K562 (cell line): ENCODE results near the gene VIM. TPM values are rescaled to one million over a fixed set of nuclear protein-coding genes. Genes with fewer than 3 reads are reported as not detected.

Experiments used
- ATF6 ChIP-seq: sonication (generic); formaldehyde crosslinking; IDR thresholded peaks from 2 replicates; pipeline ENCODE4 v1.4.0; 2020; ENCODE audit warnings: mild to moderate bottlenecking, missing genetic modification reagents
- BCOR ChIP-seq: fragments of 450-650 bp; IDR thresholded peaks from 2 replicates; pipeline ENCODE4 v1.6.1; 2016
- BRD4 ChIP-seq: fragments of 200-600 bp; sonication (generic); IDR thresholded peaks from 2 replicates; pipeline ENCODE4 v1.6.1; 2017; ENCODE audit warnings: inconsistent platforms
- CBFA2T2 ChIP-seq: fragments of 450-650 bp; conservative IDR thresholded peaks from 2 replicates; pipeline ENCODE4 v1.6.1; 2017; ENCODE audit warnings: mild to moderate bottlenecking
- DACH1 ChIP-seq: fragments of 450-650 bp; IDR thresholded peaks from 2 replicates; pipeline ENCODE4 v1.6.1; 2018; ENCODE audit not compliant: partially characterized antibody
- E2F4 ChIP-seq: sonication (generic); formaldehyde crosslinking; IDR thresholded peaks from 2 replicates; pipeline ENCODE4 v1.8.0; 2022; ENCODE audit warnings: mild to moderate bottlenecking, low read depth, missing genetic modification reagents
- E2F8 ChIP-seq: fragments of 450-650 bp; IDR thresholded peaks from 2 replicates; pipeline ENCODE4 v1.7.1; 2018; ENCODE audit warnings: mild to moderate bottlenecking, low read depth; ENCODE audit not compliant: partially characterized antibody
- EGR1 ChIP-seq: fragments of 450-650 bp; conservative IDR thresholded peaks from 2 replicates; pipeline ENCODE4 v1.6.1; 2017; ENCODE audit warnings: mild to moderate bottlenecking
- GABPB1 ChIP-seq: sonication (generic); formaldehyde crosslinking; IDR thresholded peaks from 2 replicates; pipeline ENCODE4 v1.8.0; 2022; ENCODE audit warnings: mild to moderate bottlenecking, missing genetic modification reagents
- GATAD2A ChIP-seq: fragments of 450-650 bp; IDR thresholded peaks from 2 replicates; pipeline ENCODE4 v1.6.1; 2017
- HCFC1 ChIP-seq: IDR thresholded peaks from 2 replicates; pipeline ENCODE4 v1.6.1; 2012; ENCODE audit warnings: low read depth, low read length, improper control_type of control experiment
- HMGXB4 ChIP-seq: sonication (generic); formaldehyde crosslinking; IDR thresholded peaks from 2 replicates; pipeline ENCODE4 v1.8.1; 2023; ENCODE audit warnings: mild to moderate bottlenecking, missing genetic modification reagents
- HSF4 ChIP-seq: fragments of 250-450 bp; sonication (Bioruptor Pico); IDR thresholded peaks from 2 replicates; pipeline ENCODE4 v2.1.2; 2022; ENCODE audit warnings: mild to moderate bottlenecking, moderate library complexity, borderline replicate concordance
- KDM4B ChIP-seq, 2 experiments: fragments of 450-650 bp in 1 of 2; sonication (generic) in 1 of 2; IDR thresholded peaks; 2 replicates each; pipeline ENCODE4 v1.6.1; 2016 to 2017; ENCODE audit warnings: borderline replicate concordance in 2 of 2, antibody characterized with exemption in 1 of 2, low read depth in 1 of 2, mild to moderate bottlenecking in 1 of 2
- RBM14 ChIP-seq: fragments of 200-400 bp; formaldehyde crosslinking; IDR thresholded peaks from 2 replicates; pipeline ENCODE4 v1.6.1; 2018; ENCODE audit warnings: low read depth, mild to moderate bottlenecking, low read length, moderate library complexity, borderline replicate concordance; ENCODE audit not compliant: insufficient read depth
- SUPT5H ChIP-seq: fragments of 450-650 bp; IDR thresholded peaks from 2 replicates; pipeline ENCODE4 v1.6.1; 2016
- TAF9B ChIP-seq: fragments of 450-650 bp; IDR thresholded peaks from 2 replicates; pipeline ENCODE4 v1.6.1; 2018; ENCODE audit warnings: mild to moderate bottlenecking; ENCODE audit not compliant: partially characterized antibody
- TBP ChIP-seq: optimal IDR thresholded peaks from 2 replicates; pipeline ENCODE3; 2011; ENCODE audit warnings: low read depth, low read length, improper control_type of control experiment
- ZFP1 ChIP-seq: fragments of 450-650 bp; formaldehyde crosslinking; IDR thresholded peaks from 2 replicates; pipeline ENCODE4 v1.4.0; 2020; ENCODE audit warnings: mild to moderate bottlenecking, mixed read lengths
- ZNF24 ChIP-seq: fragments of 450-650 bp; IDR thresholded peaks from 2 replicates; pipeline ENCODE4 v1.6.1; 2016
- ZNF436 ChIP-seq: fragments of 250-450, 450-650 bp; sonication (Bioruptor Pico); formaldehyde crosslinking; IDR thresholded peaks from 2 replicates; pipeline ENCODE4 v1.7.0; 2020; ENCODE audit warnings: mild to moderate bottlenecking
- polyA plus RNA-seq, 8 experiments: library from polyadenylated mRNA; depleted of rRNA in 4 of 8; stranded (reverse) in 5 of 8; unstranded in 3 of 8; fragments of >200 nt; fragmentation: Nextera tagmentation in 2 of 8; fragmentation: Illumina TruSeq in 1 of 8; extraction: Ambion mirVana in 2 of 8; extraction: Trizol in 1 of 8; gene quantifications; 2 replicates each; pipeline versions ENCODE4 v1.2.1 to v1.2.3, GENCODE V29; 2011 to 2014; ENCODE audit warnings: inconsistent platforms in 1 of 8, missing spikeins in 1 of 8
- total RNA-seq, 7 experiments: library from RNA; depleted of rRNA in 6 of 7; stranded (reverse); fragments of >200 nt in 6 of 7; fragmentation: Illumina TruSeq in 2 of 7; extraction: Trizol in 2 of 7; gene quantifications; 2 replicates each; pipeline versions ENCODE4 v1.2.1 to v1.2.3, GENCODE V29; 2011 to 2021; ENCODE audit warnings: low replicate concordance in 1 of 7

VIM gene
- total and polyA plus RNA-seq, 9 of the 15 experiments (the other 6 are each of a cell fraction or from before 2014, with no cell fraction given): 86.0 to 621 (median 383) TPM

- TF ChIP-seq ZFP1 (no peak), TBP (peak; percentile 50), HSF4 (CRISPR knock-in tag) (no peak), GABPB1 (CRISPR knock-in tag) (peak; percentile 60), RBM14 (0 out of 2 replicates have a peak, but pooled peaks have one; percentile 26), ZNF24 (peak; percentile 40), CBFA2T2 (peak; percentile 35), BRD4 (peak; percentile 76), TAF9B (peak; percentile 53), EGR1 (peak; percentile 67), GATAD2A (peak; percentile 87; the same call in 1 of the 2 replicates), HMGXB4 (CRISPR knock-in tag) (0 out of 2 replicates have a peak, but pooled peaks have one; percentile 12), DACH1 (peak; percentile 20), KDM4B (IDR thresholded peaks at IDR 0.05; ENCODE audit: borderline replicate concordance in 2 of 2, low read depth in 1 of 2) (peak in 1 of 2 experiments; percentile 77; a peak in 1 of 4 replicates), E2F8 (peak; percentile 51), ZNF436 (CRISPR knock-in tag) (no peak), ATF6 (CRISPR knock-in tag) (peak; percentile 71; the same call in 1 of the 2 replicates), HCFC1 (peak; percentile 29; the same call in 1 of the 2 replicates), E2F4 (CRISPR knock-in tag) (0 out of 2 replicates have a peak, but pooled peaks have one; percentile 39), BCOR (peak; percentile 83), SUPT5H (peak; percentile 21)
Measured at GRCh38 chr10:17228091-17229015, at the start of gene VIM (continued).
